Spleen (tissue), 7 donors: ENCODE data around the gene C15orf39.

Experiments used
- POLR2A ChIP-seq, 3 donors: fragments of 450-650 bp; IDR thresholded peaks; one replicate each; pipeline ENCODE4 v1.5.1; 2017; ENCODE audit warnings: antibody characterized with exemption in 3 of 3, mild to moderate bottlenecking in 1 of 3
- POLR2AphosphoS5 ChIP-seq, 3 donors: sonication (generic); formaldehyde crosslinking; IDR thresholded peaks; one replicate each; pipeline ENCODE4 v1.5.1; 2017; ENCODE audit warnings: antibody characterized with exemption in 3 of 3
- TF ChIP-seq, protein P1 (sequence below), 11 experiments: fragments of 200-600 bp in 7 of 11; fragments of 450-650 bp in 4 of 11; sonication (generic) in 4 of 11; IDR thresholded peaks in 8 of 11; conservative IDR thresholded peaks in 3 of 11; 1 replicate in 7 of 11; 2 replicates in 4 of 11; pipeline versions ENCODE4 v1.4.0 to v1.8.0; 2016 to 2021; ENCODE audit warnings: antibody characterized with exemption in 11 of 11, inconsistent platforms in 4 of 11, mild to moderate bottlenecking in 1 of 11
- donor health status: DM: no; HTN: no; CAD: no; lungs with moderate emphysema.
- donor health status: DM: no; HTN: no; CAD: no.
- donor health status: DM: no; HTN: no; CAD: no.

DNA sequence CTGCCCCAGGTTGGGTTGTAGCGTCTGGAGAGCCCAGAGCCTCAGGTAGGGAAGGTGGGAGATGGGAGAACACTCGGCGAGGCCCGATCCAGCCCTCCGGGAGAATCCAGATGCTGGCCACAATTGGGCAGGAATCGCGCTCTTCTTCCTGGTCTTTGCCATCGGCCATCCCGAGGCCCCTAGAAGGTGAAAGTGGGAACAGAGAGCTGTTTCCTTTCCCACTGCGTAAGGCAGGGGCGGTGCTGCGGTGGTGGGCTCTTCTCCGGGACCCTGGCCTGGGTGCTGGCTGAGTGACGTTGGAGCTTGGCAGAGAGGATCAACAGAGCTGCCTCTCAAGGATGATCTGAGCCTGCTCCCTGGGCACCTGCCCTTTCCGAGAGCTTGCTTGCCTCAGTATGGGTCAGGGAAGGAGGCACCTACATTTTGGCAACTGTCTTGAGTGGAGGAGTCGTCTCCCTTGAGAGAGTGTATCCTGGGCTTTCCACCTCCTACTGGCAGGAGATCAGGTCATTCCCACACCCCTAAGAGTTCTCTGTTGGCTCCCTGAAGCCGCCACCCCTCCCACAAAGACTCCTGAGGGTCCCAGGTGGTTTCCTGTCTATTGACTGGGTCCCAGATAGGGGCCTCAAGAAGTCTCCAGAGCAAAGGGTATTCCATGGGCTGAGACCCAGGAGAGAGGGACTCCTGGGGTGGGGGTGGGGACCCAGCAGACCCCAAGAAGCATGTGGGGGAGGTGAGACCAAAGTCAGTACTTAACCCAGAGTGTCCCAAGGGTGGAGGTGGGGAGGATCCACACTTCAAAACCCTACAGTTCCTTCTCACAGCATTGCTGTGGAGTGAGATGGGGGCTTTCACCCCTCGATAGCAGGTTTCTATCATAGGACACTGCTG lies 1.6 kb downstream of the C15orf39 start:
- TF ChIP-seq, protein P1, sequence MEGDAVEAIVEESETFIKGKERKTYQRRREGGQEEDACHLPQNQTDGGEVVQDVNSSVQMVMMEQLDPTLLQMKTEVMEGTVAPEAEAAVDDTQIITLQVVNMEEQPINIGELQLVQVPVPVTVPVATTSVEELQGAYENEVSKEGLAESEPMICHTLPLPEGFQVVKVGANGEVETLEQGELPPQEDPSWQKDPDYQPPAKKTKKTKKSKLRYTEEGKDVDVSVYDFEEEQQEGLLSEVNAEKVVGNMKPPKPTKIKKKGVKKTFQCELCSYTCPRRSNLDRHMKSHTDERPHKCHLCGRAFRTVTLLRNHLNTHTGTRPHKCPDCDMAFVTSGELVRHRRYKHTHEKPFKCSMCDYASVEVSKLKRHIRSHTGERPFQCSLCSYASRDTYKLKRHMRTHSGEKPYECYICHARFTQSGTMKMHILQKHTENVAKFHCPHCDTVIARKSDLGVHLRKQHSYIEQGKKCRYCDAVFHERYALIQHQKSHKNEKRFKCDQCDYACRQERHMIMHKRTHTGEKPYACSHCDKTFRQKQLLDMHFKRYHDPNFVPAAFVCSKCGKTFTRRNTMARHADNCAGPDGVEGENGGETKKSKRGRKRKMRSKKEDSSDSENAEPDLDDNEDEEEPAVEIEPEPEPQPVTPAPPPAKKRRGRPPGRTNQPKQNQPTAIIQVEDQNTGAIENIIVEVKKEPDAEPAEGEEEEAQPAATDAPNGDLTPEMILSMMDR (IDR thresholded peaks at IDR 0.05 in 8 of 11, conservative IDR thresholded peaks at IDR 0.05 in 3 of 11) = no peak
- TF ChIP-seq POLR2A (IDR thresholded peaks at IDR 0.05) (no peak), POLR2AphosphoS5 (IDR thresholded peaks at IDR 0.05) (no peak)
